ENCODE measurements around the gene TMEM256.

TMEM256 gene

GRCh38 chr17:7403977-7404736 is at the start of gene TMEM256:
Gene TMEM256 (minus strand): TSS chr17:7404097. CDS start chr17:7404084, 13 bp downstream.
- no peak for TF ChIP-seq CTCF (IDR thresholded peaks at IDR 0.05; ENCODE audit: low read depth, low read length)

GRCh38 chr17:7448461-7448860 is 44.6 kb upstream of the TMEM256 start:
- no peak for TF ChIP-seq CTCF (IDR thresholded peaks at IDR 0.05; ENCODE audit: low read depth, low read length)
- H3K4me3 ChIP-seq (ENCODE audit: low read depth, low read length), result no peak overlapping the region

More at GRCh38 chr17:7403977-7404736, at the start of gene TMEM256:
- H3K4me3 ChIP-seq (ENCODE audit: low read depth, low read length), result peak within 1 kb of the TSS; percentile 75

- H3K4me3 ChIP-seq (ENCODE audit: low read depth, low read length), result peak overlapping the region; percentile 31; the same call in 1 of the 2 replicates
Observed at GRCh38 chr17:7445619-7445968, 41.7 kb upstream of the TMEM256 start.

GRCh38 chr17:7444682-7445618 is 41.1 kb upstream of the TMEM256 start, which contains the start of gene CHRNB1:
Gene CHRNB1 (plus strand): TSS chr17:7445061. CDS start chr17:7445128, 67 bp downstream.
- H3K4me3 ChIP-seq (ENCODE audit: low read depth, low read length), result peak within 1 kb of the TSS; percentile 31
- TF ChIP-seq CTCF (IDR thresholded peaks at IDR 0.05; ENCODE audit: low read depth, low read length), result no peak

More at GRCh38 chr17:7445619-7445968, 41.7 kb upstream of the TMEM256 start:
- TF ChIP-seq CTCF (IDR thresholded peaks at IDR 0.05; ENCODE audit: low read depth, low read length), result no peak

GRCh38 chr17:7443499-7444485 is 39.9 kb upstream of the TMEM256 start:
- TF ChIP-seq CTCF (IDR thresholded peaks at IDR 0.05; ENCODE audit: low read depth, low read length), result no peak
- H3K4me3 ChIP-seq (ENCODE audit: low read depth, low read length), result no peak overlapping the region

GRCh38 chr17:7442142-7442541 is 38.2 kb upstream of the TMEM256 start:
- H3K4me3 ChIP-seq (ENCODE audit: low read depth, low read length), result no peak overlapping the region
- TF ChIP-seq CTCF (IDR thresholded peaks at IDR 0.05; ENCODE audit: low read depth, low read length), result no peak

All from WI38 (cell line).